Measurements from ENCODE around the gene TULP4.

Gene TULP4

GRCh38 chr6:158311626-158312025, 639 bp upstream of the TULP4 start:
- WGBS, 2 experiments (ENCODE audit: insufficient coverage in 2 of 2): 91 to 100% methylated on average over 2 to 4 of the region's 4 CpGs
- Histone ChIP-seq H3K36me3 (ENCODE audit: control insufficient read depth, insufficient read depth, low read length) (peaks cover 71% of the 10 kb centered on the region), H3K4me3 (ENCODE audit: extremely low read depth, insufficient read depth, low read length, poor library complexity, severe bottlenecking) (no peak overlapping the region), H3K9me3 (ENCODE audit: control insufficient read depth, low read length) (peaks cover 5% of the 10 kb centered on the region), H3K4me1 (ENCODE audit: control insufficient read depth, insufficient read depth, low read length, poor library complexity, severe bottlenecking) (no peaks in the 10 kb centered on the region), H3K27ac (ENCODE audit: low read depth, low read length, severe bottlenecking) (no peak overlapping the region)

DNA sequence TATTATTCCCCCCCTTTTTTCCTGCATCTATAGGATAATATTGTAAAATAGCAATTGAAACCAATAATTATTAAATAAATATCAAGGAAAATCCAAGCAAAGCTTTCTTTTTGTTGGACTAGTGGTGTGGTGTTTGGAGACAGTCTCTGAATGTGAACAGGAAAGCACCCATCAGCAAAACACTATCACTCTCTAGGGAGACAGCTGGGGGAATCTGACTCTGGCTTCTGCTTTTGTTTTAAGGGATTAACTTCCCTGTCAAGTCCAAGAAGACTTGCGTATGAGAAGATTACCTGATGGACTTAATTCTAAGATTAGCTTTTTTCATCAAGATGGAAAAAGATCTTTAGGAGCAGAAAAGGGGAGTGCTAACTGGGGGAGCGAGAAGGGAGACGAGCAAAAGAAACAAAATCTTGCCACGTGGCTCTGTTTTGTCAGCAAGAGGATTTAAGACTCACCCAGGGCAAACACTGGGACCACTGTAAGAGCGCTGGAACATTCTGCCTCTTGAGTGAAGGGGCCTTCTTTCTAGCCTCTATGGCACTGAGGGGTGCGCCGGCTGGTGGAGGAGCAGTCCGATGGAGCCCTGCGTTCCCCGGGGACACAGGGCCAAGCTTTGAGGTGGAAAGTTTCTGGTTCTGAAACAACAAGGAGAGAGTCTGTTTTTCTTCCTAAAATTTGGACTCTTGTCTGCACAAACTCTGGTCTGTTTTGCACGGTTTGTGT, 570 bp downstream of the TULP4 start:
- Histone ChIP-seq H3K9me3 (ENCODE audit: control insufficient read depth, low read length) (peaks cover 8% of the 10 kb centered on the region), H3K4me3 (ENCODE audit: extremely low read depth, insufficient read depth, low read length, poor library complexity, severe bottlenecking) (no peak overlapping the region), H3K4me1 (ENCODE audit: control insufficient read depth, insufficient read depth, low read length, poor library complexity, severe bottlenecking) (no peaks in the 10 kb centered on the region), H3K36me3 (ENCODE audit: control insufficient read depth, insufficient read depth, low read length) (peaks cover 66% of the 10 kb centered on the region), H3K27ac (ENCODE audit: low read depth, low read length, severe bottlenecking) (no peak overlapping the region)
- WGBS, 2 experiments (ENCODE audit: insufficient coverage in 2 of 2): 87 to 95% methylated on average over 11 of the region's 11 CpGs

GRCh38 chr6:158313989-158314388, 1.7 kb downstream of the TULP4 start:
- 82 to 83% methylated on average over 7 to 9 of the region's 9 CpGs for WGBS, 2 experiments (ENCODE audit: insufficient coverage in 2 of 2)
- H3K4me3 ChIP-seq (ENCODE audit: extremely low read depth, insufficient read depth, low read length, poor library complexity, severe bottlenecking): no peak overlapping the region
- H3K27ac ChIP-seq (ENCODE audit: low read depth, low read length, severe bottlenecking): no peak overlapping the region
- peaks cover 66% of the 10 kb centered on the region for H3K36me3 ChIP-seq (ENCODE audit: control insufficient read depth, insufficient read depth, low read length)
- H3K4me1 ChIP-seq (ENCODE audit: control insufficient read depth, insufficient read depth, low read length, poor library complexity, severe bottlenecking): no peaks in the 10 kb centered on the region
- peaks cover 8% of the 10 kb centered on the region for H3K9me3 ChIP-seq (ENCODE audit: control insufficient read depth, low read length)

DNA sequence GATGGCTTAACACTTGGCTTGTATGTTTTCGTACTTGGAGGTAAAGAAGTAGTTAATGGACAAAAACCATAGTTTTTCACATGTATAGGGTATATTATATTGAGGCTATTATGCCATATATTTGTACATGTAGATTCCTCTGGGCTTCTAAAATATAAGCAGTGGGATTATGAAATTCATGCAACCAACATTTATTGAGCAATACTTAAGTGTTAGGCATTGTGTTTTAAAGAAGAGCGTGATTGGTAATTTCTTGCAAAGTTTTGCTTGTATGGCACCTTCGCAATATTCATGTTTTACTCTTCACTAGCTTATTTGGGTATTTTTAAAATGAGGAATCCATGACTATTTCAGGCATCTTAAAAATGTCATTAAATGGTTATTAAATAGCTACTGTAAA, 2.5 kb downstream of the TULP4 start:
- WGBS, 2 experiments (ENCODE audit: insufficient coverage in 2 of 2): 100% methylated on average over 2 of the region's 3 CpGs; no CpG with 5 or more reads in 1 of the 2 experiments
- Histone ChIP-seq H3K27ac (ENCODE audit: low read depth, low read length, severe bottlenecking) (no peak overlapping the region), H3K4me3 (ENCODE audit: extremely low read depth, insufficient read depth, low read length, poor library complexity, severe bottlenecking) (no peak overlapping the region), H3K36me3 (ENCODE audit: control insufficient read depth, insufficient read depth, low read length) (peaks cover 66% of the 10 kb centered on the region), H3K4me1 (ENCODE audit: control insufficient read depth, insufficient read depth, low read length, poor library complexity, severe bottlenecking) (no peaks in the 10 kb centered on the region), H3K9me3 (ENCODE audit: control insufficient read depth, low read length) (peaks cover 8% of the 10 kb centered on the region)

DNA sequence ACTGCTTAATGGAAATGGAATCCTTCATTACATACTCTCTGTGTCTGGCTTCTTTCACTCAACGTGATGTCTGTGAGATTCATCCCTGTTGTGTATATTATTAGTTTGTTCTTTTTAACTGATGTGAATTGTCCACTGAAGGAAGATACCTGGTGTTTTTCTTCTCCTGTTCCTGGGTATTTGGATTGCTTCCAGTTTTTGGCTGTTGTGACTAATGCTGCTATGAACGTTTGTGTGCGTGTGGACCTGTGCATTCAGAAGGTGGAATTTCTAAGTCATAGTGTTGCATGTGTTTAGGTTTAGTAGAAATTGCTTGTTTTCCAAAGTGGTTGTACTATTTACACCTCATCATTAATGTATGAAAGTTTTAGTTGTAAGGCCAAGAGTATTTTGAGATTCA, 3.8 kb downstream of the TULP4 start:
- Histone ChIP-seq H3K4me3 (ENCODE audit: extremely low read depth, insufficient read depth, low read length, poor library complexity, severe bottlenecking) (no peak overlapping the region), H3K36me3 (ENCODE audit: control insufficient read depth, insufficient read depth, low read length) (peaks cover 57% of the 10 kb centered on the region), H3K9me3 (ENCODE audit: control insufficient read depth, low read length) (peaks cover 8% of the 10 kb centered on the region), H3K27ac (ENCODE audit: low read depth, low read length, severe bottlenecking) (no peak overlapping the region), H3K4me1 (ENCODE audit: control insufficient read depth, insufficient read depth, low read length, poor library complexity, severe bottlenecking) (no peaks in the 10 kb centered on the region)
- WGBS, 2 experiments (ENCODE audit: insufficient coverage in 2 of 2): no CpG with 5 or more reads among the region's 3 CpGs

DNA sequence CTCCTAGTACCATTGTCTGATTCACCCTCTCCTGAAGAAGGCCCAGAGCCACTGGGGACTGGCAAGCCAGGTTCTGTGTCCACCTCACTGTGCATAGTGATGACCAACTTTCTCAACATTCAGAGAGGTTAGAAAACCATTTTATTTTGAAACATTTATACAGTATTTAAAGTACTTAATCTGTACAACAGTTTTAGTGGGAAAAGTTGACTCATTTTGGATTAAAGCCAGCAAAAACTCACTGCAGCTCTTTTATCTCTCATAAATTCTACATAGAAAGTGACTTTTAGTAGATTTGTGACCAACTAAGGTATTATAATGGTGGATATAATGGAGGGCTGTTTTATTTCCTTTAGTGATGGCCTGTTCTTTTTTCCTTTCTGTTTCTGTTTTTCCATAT, 9.7 kb downstream of the TULP4 start:
- Histone ChIP-seq H3K36me3 (ENCODE audit: control insufficient read depth, insufficient read depth, low read length) (peaks cover 5% of the 10 kb centered on the region), H3K9me3 (ENCODE audit: control insufficient read depth, low read length) (peaks cover under 1% of the 10 kb centered on the region), H3K4me1 (ENCODE audit: control insufficient read depth, insufficient read depth, low read length, poor library complexity, severe bottlenecking) (no peaks in the 10 kb centered on the region), H3K4me3 (ENCODE audit: extremely low read depth, insufficient read depth, low read length, poor library complexity, severe bottlenecking) (no peak overlapping the region), H3K27ac (ENCODE audit: low read depth, low read length, severe bottlenecking) (no peak overlapping the region)

DNA sequence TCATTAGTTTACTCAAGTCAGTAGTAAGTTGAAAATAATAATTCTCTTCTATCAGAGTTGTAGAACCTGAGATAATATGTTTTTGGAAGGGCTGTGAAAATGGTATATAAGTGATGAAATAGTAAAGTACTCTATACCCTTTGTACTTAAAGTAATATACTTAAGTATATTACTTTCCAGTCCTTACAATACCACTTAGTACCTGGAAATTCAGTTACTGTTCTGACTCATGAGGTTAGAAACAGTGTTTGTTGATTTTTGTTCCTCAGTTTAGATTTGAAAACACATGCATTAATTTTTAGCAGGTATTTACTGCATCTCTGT, 10.1 kb downstream of the TULP4 start:
- H3K4me3 ChIP-seq (ENCODE audit: extremely low read depth, insufficient read depth, low read length, poor library complexity, severe bottlenecking): no peak overlapping the region
- no peak overlapping the region for H3K27ac ChIP-seq (ENCODE audit: low read depth, low read length, severe bottlenecking)
- H3K4me1 ChIP-seq (ENCODE audit: control insufficient read depth, insufficient read depth, low read length, poor library complexity, severe bottlenecking): no peaks in the 10 kb centered on the region
- H3K9me3 ChIP-seq (ENCODE audit: control insufficient read depth, low read length): no peaks in the 10 kb centered on the region
- H3K36me3 ChIP-seq (ENCODE audit: control insufficient read depth, insufficient read depth, low read length): peaks cover 5% of the 10 kb centered on the region

DNA sequence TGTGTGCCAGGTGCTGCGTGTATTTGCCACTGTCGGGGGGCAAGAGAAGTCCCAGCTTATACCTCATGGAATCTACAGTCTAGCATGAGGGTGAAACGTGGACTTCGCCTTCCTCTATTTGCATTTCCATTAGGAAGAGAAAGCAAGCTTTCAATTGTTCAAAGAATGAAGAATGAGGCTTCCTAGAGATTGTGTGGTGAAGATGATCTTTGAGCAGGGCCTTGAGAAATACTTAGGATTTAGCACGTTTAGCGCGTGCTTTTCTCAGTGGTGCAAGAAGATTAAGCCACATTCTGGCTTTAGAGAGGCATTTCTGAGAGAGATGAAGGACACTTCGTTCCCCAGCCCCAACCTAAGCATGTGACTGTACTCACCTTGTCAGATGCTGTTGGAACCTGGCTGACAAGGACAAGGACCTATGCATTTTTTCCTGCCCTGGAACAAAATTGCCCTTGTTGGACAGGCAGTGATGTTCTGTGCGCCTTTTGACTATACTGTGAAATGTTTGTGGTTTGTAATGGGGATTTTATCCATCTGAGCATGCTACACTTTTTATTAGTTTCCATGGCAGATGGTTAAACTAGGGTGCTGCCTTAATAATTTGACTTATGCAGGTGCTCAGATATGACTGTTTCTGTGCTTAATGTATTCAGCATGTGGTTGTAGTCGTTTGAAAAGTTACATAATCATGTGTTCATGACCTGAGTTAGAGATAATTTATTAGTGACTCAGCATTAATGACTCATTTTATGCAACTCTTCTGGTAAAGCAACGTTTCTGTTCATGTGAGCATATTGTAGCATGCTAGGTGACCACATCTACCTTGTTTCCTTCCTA, 10.7 kb downstream of the TULP4 start:
- Histone ChIP-seq H3K27ac (ENCODE audit: low read depth, low read length, severe bottlenecking) (no peak overlapping the region), H3K36me3 (ENCODE audit: control insufficient read depth, insufficient read depth, low read length) (peaks cover 5% of the 10 kb centered on the region), H3K4me1 (ENCODE audit: control insufficient read depth, insufficient read depth, low read length, poor library complexity, severe bottlenecking) (no peaks in the 10 kb centered on the region), H3K9me3 (ENCODE audit: control insufficient read depth, low read length) (no peaks in the 10 kb centered on the region), H3K4me3 (ENCODE audit: extremely low read depth, insufficient read depth, low read length, poor library complexity, severe bottlenecking) (no peak overlapping the region)
- 74 to 87% methylated on average over 6 to 8 of the region's 11 CpGs for WGBS, 2 experiments (ENCODE audit: insufficient coverage in 2 of 2)

GRCh38 chr6:158323561-158323958, 11.3 kb downstream of the TULP4 start:
- Histone ChIP-seq H3K4me1 (ENCODE audit: control insufficient read depth, insufficient read depth, low read length, poor library complexity, severe bottlenecking) (no peaks in the 10 kb centered on the region), H3K36me3 (ENCODE audit: control insufficient read depth, insufficient read depth, low read length) (peaks cover 5% of the 10 kb centered on the region), H3K4me3 (ENCODE audit: extremely low read depth, insufficient read depth, low read length, poor library complexity, severe bottlenecking) (no peak overlapping the region), H3K9me3 (ENCODE audit: control insufficient read depth, low read length) (no peaks in the 10 kb centered on the region), H3K27ac (ENCODE audit: low read depth, low read length, severe bottlenecking) (no peak overlapping the region)
- 83 to 100% methylated on average over 1 of the region's 2 CpGs for WGBS, 2 experiments (ENCODE audit: insufficient coverage in 2 of 2)

GRCh38 chr6:158324136-158324535, 11.9 kb downstream of the TULP4 start:
- no peak overlapping the region for H3K4me3 ChIP-seq (ENCODE audit: extremely low read depth, insufficient read depth, low read length, poor library complexity, severe bottlenecking)
- 95 to 100% methylated on average over 4 of the region's 5 CpGs for WGBS, 2 experiments (ENCODE audit: insufficient coverage in 2 of 2)
- H3K9me3 ChIP-seq (ENCODE audit: control insufficient read depth, low read length): no peaks in the 10 kb centered on the region
- H3K27ac ChIP-seq (ENCODE audit: low read depth, low read length, severe bottlenecking): no peak overlapping the region
- peaks cover 5% of the 10 kb centered on the region for H3K36me3 ChIP-seq (ENCODE audit: control insufficient read depth, insufficient read depth, low read length)
- no peaks in the 10 kb centered on the region for H3K4me1 ChIP-seq (ENCODE audit: control insufficient read depth, insufficient read depth, low read length, poor library complexity, severe bottlenecking)

DNA sequence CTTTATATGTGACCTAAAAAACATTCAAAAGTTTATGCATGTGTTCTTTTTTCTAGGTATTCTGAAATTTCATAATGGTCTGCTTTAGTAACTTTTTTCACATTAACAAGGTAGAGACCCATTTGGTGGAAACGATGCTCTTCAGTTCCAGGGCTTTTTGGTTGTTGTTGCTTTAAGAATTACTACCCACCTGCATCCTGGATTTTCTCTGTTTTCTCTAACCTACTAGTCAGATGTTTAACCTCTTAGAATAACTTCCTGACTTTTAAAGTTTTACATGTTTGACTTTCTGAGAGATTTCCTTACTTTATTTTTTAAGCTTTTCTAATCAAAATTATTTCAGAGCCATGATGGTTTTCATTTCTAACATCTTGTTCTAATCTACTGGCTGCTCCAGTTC, 14.9 kb downstream of the TULP4 start:
- Histone ChIP-seq H3K4me1 (ENCODE audit: control insufficient read depth, insufficient read depth, low read length, poor library complexity, severe bottlenecking) (no peaks in the 10 kb centered on the region), H3K27ac (ENCODE audit: low read depth, low read length, severe bottlenecking) (no peak overlapping the region), H3K36me3 (ENCODE audit: control insufficient read depth, insufficient read depth, low read length) (peaks cover 10% of the 10 kb centered on the region), H3K4me3 (ENCODE audit: extremely low read depth, insufficient read depth, low read length, poor library complexity, severe bottlenecking) (no peak overlapping the region), H3K9me3 (ENCODE audit: control insufficient read depth, low read length) (peaks cover 6% of the 10 kb centered on the region)
- no CpG with 5 or more reads among the region's 1 CpG for WGBS, 2 experiments (ENCODE audit: insufficient coverage in 2 of 2)
